ENCODE measurements around the gene ELOVL2.

Gene ELOVL2

DNA sequence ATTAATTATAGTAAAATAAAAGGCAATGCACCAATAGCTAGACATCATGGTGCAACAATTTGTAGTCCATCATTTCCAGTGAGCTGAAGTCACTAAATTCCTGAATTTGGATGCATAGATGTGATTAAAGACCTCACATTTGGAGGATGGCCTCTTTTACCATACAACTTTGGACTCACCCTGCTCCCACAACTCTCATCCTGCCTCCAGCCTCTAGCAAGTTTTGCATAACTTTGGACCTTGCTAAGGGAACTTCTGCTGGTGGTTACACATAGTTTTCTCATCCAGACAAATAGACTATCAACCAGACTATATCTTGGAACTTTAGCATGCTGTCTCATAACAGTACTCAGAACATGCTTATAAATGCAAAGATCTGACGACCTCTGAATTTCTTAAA is 12.8 kb upstream of the ELOVL2 start:
- DNase-seq = no peak

DNA sequence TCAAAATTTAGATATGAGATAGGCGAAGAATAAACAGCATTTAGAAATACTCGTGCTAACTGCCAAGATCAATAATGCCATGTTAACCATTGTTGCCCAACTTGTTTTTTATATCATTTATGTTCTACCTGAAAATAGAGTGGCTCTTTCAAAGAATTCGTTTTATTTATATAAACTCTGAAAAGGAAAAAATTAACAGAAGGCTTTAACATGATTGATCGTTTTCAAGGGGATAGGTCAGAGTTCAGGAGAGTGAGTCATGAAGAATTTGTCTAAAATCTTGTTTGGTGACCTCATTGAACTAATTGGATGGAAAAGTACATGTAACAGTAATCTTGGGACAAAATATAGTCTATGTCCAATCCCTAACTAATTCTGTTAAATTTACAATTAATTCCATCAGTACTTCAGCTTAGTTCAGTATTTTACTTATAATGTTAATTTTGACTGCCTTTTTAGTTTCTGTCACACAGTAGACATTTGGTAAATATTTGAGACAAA is 11.1 kb upstream of the ELOVL2 start:
- no peak for DNase-seq

DNA sequence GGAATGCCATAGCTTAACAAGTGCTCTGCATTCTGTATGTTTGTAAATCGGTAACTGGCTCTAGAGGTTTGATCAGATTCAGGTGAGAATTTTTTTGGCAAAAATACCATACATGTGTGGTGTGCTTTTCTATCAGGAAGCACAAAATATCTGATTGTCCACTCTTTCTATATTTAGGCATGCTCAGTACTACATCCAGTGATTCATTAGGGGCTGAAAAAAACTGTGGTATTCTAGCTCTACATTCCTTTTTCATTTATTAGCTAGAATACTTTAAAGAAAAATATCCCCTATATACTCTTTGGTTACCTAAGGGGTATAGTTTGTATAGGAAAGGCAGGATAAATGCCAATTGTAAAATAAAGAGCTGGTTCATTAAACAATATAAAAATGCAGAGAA is 10.6 kb upstream of the ELOVL2 start:
- DNase-seq = no peak

DNA sequence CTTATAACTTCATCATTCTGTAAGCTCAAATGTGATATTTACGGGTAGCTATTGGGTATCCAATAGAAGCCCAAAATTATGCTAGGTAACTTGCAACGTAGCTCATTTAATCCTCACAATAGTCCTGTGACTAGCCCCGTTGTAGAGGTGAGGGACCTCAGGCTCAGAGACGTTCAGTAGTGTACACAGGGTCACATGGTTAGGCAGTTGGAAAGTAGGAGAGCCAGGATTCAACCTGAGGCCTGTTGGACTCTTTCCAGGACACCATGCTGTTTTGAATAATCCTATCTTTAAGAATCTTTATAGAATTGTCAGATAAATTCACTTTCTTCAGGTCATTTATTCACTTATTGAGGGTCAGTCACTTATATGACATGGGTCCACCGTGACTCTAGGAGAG is 9.2 kb upstream of the ELOVL2 start:
- DNase-seq = no peak

GRCh38 chr6:11050731-11051130 is 6.6 kb upstream of the ELOVL2 start:
- DNase-seq = no peak

GRCh38 chr6:11044712-11045167 is 635 bp upstream of the ELOVL2 start:
- DNase-seq = no peak

- no peak for DNase-seq
Measured at GRCh38 chr6:11043378-11043960, 636 bp downstream of the ELOVL2 start.

DNA sequence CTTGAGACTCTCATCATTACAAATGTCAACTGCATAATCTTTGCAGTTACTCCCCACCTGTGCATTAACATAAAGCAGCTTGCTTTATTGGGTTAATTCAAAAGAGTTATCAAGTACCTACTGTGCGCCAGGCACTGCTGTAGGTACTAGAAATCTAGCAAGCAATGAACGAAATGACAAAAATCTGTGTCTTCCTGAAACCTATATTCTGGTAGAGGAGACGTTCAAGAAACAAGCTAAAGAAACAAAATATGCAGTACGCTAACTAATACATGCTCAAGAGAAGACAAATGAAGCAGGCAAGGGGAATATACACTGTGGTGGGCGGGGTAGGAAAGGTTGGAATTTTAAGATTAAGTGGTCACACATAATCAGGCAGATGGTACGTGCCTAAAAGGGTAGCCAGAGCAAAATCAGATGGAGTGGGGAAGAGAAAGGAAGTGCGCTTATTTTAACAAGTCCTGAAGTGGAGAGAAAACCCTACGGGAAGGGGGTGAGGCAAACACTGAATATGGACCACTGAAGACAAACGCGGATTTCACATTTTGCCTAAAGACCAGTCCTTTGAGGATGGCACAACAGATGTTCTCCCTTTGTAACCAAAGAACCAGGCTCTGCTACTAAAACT is 1.2 kb downstream of the ELOVL2 start:
- DNase-seq = no peak

DNA sequence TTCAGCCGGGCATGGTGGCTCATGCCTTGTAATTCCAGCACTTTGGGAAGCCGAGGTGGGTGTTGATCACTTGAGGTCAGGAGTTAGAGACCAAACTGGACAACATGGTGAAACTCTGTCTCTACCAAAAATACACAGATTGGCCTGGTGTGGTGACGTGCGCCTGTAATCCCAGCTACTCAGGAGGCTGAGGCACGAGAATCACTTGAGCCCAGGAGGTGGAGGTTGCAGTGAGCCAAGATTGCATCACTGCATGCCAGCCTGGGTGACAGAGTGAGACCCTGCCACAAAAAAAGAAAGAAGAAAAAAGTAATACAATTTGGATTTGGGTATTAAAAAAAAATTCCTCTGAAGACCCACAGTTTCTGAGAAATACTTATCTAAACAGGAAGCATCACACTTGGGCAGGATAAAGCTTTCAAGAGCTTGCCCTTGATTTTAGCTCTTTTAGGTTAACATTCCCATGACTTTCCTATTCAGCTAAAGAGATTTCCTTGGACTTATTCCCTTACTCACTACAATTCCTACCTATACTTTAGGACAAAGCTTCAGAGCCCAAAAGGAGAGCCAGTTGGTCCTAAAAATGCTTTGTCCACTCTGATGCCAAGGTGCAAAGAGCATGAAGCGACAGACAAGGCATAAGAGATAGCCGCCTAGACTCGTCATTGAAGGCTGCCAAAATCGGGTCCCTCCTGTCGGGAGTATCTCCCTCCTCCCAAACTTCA is 1.9 kb downstream of the ELOVL2 start:
- no peak for DNase-seq

DNA sequence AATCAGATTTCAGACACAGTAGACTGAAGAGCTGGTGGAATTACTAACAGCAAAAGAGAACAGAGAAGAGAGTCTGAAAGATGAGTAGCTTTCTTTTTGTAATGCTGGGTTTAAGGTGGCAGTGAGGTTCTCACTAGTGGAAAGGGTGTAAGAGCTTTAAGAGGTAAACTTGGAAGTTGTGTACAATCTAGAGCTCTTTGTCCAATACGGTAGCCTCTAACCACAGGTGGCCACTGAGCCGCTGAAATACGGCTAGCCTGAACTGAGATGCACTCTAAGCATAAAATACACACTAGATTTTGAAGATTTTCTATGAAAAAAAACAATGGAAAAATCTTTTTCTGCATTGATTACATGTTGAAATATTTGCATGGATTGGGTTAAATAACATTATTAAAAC is 4.0 kb downstream of the ELOVL2 start:
- no peak for DNase-seq

DNA sequence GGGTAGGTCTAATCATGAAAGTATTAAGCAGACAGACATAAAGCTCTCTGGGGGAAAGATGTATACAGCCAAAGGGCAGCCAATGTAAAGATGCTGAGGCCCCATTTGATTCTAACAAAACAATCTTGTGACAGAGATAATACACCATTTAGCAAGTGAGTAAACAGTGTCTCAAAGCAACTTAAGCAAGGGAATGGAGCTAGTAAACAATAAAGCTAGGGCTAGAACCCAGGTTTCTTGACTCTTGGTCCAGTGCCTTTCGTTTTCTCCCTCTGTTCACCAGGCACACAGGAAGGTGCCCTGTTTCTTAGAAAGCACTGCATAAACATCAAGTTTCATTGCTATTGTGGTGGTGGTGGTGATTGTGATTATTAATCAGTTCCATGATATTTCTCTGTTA is 5.1 kb downstream of the ELOVL2 start:
- no peak for DNase-seq

DNA sequence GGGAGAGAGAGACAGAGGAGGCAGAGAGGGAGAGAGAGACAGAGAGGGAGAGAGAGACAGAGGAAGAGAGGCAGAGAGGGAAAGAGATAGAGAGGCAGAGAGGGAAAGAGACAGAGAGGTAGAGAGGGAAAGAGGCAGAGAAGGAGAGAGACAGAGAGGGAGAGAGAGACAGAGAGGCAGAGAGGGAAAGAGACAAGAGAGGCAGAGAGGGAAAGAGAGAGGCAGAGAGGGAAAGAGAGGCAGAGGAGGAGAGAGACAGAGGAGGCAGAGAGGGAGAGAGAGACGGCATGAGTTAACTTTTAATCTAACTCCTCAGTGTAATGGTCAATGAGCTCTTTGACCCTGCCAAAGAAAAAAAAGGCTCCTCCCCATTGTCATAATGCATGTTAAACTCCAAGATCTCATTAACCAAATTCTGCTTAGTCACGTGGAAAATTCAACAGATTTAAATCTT is 7.1 kb downstream of the ELOVL2 start:
- DNase-seq = no peak

GRCh38 chr6:11036351-11036740 is 7.8 kb downstream of the ELOVL2 start:
- no peak for DNase-seq

GRCh38 chr6:11035616-11036350 is 8.3 kb downstream of the ELOVL2 start:
- no peak for DNase-seq

DNA sequence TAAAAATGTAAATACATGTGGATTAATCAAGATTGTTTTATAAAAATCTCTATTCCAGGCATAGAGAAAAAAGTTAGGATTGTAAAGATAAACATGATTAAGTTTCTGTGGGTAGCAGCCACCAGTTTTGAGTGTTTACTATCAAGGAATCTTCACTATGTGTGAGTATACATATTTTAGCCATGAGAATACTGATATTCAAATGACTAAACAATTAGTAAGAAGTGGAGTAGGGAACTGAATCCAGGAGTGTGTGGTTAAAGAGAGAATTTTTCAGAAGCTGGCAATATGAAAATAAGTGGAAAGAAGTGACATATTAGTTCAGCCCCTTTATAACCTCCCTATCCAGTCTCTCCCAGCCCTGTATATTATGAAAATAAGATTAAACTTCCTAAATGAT is 10.3 kb downstream of the ELOVL2 start:
- no peak for DNase-seq

DNA sequence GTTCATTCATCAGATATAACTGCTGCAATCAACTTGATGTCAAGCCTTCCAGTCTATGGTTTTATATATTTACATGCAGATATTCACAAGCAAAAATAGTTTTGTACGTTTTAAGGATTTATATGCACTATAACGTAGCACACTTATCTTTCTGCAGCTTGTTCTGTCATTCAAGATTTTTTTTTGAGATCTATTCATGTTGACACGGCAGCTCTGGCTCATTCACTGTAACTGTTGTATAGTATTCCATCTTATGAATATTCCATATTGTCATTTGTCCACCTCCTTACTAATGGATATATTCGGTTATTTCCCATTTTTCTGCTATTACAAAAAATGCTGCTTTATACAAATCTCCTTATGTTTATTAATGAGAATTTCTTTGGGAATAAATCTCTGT is 13.2 kb downstream of the ELOVL2 start:
- no peak for DNase-seq

DNA sequence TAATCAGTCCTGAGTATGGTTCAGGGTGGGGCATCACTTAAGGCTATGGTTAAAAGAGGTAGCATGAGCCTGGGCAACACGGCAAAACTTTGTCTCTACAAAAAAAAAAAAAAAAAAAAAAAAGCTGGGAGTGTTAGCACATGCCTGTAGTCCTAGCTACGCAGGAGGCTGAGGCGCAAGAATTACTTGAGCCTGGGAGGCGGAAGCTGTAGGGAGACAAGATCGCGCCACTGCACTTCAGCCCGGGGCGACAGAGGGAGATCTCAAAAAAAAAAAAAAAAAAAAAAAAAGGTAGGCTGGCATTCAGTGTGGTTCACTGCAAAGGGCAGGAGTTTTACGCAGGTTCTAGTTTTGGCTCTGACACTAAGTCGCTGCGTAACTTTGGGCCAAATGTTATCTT is 15.1 kb downstream of the ELOVL2 start:
- DNase-seq = no peak

GRCh38 chr6:11027565-11028110 is 16.5 kb downstream of the ELOVL2 start:
- DNase-seq = no peak

GRCh38 chr6:11025921-11026635 is 18.0 kb downstream of the ELOVL2 start:
- no peak for DNase-seq

GRCh38 chr6:11025130-11025529 is 19.0 kb downstream of the ELOVL2 start:
- no peak for DNase-seq

GRCh38 chr6:11023032-11023431 is 21.1 kb downstream of the ELOVL2 start:
- no peak for DNase-seq

GRCh38 chr6:11021714-11022113 is 22.4 kb downstream of the ELOVL2 start:
- no peak for DNase-seq
